Spleen (tissue), 11 donors: ENCODE results near the gene MAPK11. TPM values are rescaled to one million over a fixed set of nuclear protein-coding genes. Genes with fewer than 3 reads are reported as not detected.

ENCODE experiments used
- DNase-seq: peaks from one replicate; pipeline ENCODE4 v3.0.0-alpha.2; 2020
- H3K27ac ChIP-seq, 8 donors: fragments of 200-600 bp; sonication (generic) in 7 of 8; 1 replicate in 4 of 8; 2 replicates in 4 of 8; pipeline versions ENCODE4 v1.5.0 to v1.8.0; 2016 to 2021; ENCODE audit warnings: inconsistent platforms in 4 of 8, mild to moderate bottlenecking in 4 of 8, moderate library complexity in 1 of 8
- H3K27me3 ChIP-seq, 7 donors: fragments of 200-600 bp; sonication (generic) in 6 of 7; replicated peaks in 1 of 7; 1 replicate in 4 of 7; 2 replicates in 3 of 7; pipeline versions ENCODE4 v1.5.0 to v1.8.0; 2016 to 2021; ENCODE audit warnings: inconsistent platforms in 3 of 7, mild to moderate bottlenecking in 1 of 7
- H3K36me3 ChIP-seq, 6 donors: fragments of 200-600 bp; sonication (generic) in 5 of 6; 1 replicate in 4 of 6; 2 replicates in 2 of 6; pipeline versions ENCODE4 v1.5.0 to v1.8.0; 2016 to 2021; ENCODE audit warnings: inconsistent platforms in 2 of 6
- H3K4me1 ChIP-seq, 6 donors: fragments of 200-600 bp; sonication (generic) in 5 of 6; 1 replicate in 3 of 6; 2 replicates in 3 of 6; pipeline versions ENCODE4 v1.5.0 to v1.8.0; 2016 to 2021; ENCODE audit warnings: inconsistent platforms in 3 of 6
- H3K4me3 ChIP-seq, 8 donors: fragments of 200-600 bp; sonication (generic) in 7 of 8; 1 replicate in 4 of 8; 2 replicates in 4 of 8; pipeline versions ENCODE4 v1.5.0 to v1.8.0; 2016 to 2021; ENCODE audit warnings: inconsistent platforms in 4 of 8, mild to moderate bottlenecking in 4 of 8, moderate library complexity in 2 of 8
- H3K9me3 ChIP-seq, 8 donors: fragments of 200-600 bp; sonication (generic) in 7 of 8; 1 replicate in 4 of 8; 2 replicates in 4 of 8; pipeline versions ENCODE4 v1.5.0 to v1.8.0; 2016 to 2021; ENCODE audit warnings: inconsistent platforms in 4 of 8
- POLR2A ChIP-seq, 3 donors: fragments of 450-650 bp; IDR thresholded peaks; one replicate each; pipeline ENCODE4 v1.5.1; 2017; ENCODE audit warnings: antibody characterized with exemption in 3 of 3, mild to moderate bottlenecking in 1 of 3
- POLR2AphosphoS5 ChIP-seq, 3 donors: sonication (generic); formaldehyde crosslinking; IDR thresholded peaks; one replicate each; pipeline ENCODE4 v1.5.1; 2017; ENCODE audit warnings: antibody characterized with exemption in 3 of 3
- WGBS, 5 donors: extraction: QIAGEN DNeasy Blood & Tissue Kit in 3 of 5; methylation state at CpG; one replicate each; pipeline versions ENCODE4 v1.1.5 to v1.1.7; 2013 to 2018; 5-methylcytosine and 5-hydroxymethylcytosine counted together
- intact Hi-C: fragments of 100-400 bp; cut with DNase I; formaldehyde crosslinking; loops from one replicate; pipeline ENCODE4 v1.15.0; 2023; ENCODE audit warnings: low total_unique reads
- polyA plus RNA-seq, 3 donors: library from polyadenylated mRNA; stranded (reverse); fragments of 200-250 nt; gene quantifications; one replicate each; pipeline ENCODE4 v1.2.1, GENCODE V29; 2013
- total RNA-seq, 7 donors: library from RNA; depleted of rRNA in 3 of 7; stranded (reverse); fragments of >200 nt in 3 of 7; fragmentation: NEBNext Ultra II Directional in 4 of 7; extraction: Animal tissue kit (Norgen Biotek cat#: 25700) in 4 of 7; gene quantifications; one replicate each; pipeline versions ENCODE4 v1.1.0 to v1.2.1, GENCODE V29; 2016 to 2021
- TF ChIP-seq, protein P1 (sequence below), 11 experiments: fragments of 200-600 bp in 7 of 11; fragments of 450-650 bp in 4 of 11; sonication (generic) in 4 of 11; IDR thresholded peaks in 8 of 11; conservative IDR thresholded peaks in 3 of 11; 1 replicate in 7 of 11; 2 replicates in 4 of 11; pipeline versions ENCODE4 v1.4.0 to v1.8.0; 2016 to 2021; ENCODE audit warnings: antibody characterized with exemption in 11 of 11, inconsistent platforms in 4 of 11, mild to moderate bottlenecking in 1 of 11
- donor health status: healthy with polysubstance abuse.
- donor health status: DM: no; HTN: no; CAD: no; lungs with moderate emphysema.
- donor health status: DM: no; HTN: no; CAD: no.
- donor health status: Bipolar disorder and iron deficiency.
- donor health status: healthy.
- donor health status: DM: no; HTN: no; CAD: no.
- donor health status: DM: yes; HTN: yes; CAD: no.

Gene MAPK11
- total and polyA plus RNA-seq, 10 donors, result 5.2 to 25.3 (median 11.3) TPM

DNA sequence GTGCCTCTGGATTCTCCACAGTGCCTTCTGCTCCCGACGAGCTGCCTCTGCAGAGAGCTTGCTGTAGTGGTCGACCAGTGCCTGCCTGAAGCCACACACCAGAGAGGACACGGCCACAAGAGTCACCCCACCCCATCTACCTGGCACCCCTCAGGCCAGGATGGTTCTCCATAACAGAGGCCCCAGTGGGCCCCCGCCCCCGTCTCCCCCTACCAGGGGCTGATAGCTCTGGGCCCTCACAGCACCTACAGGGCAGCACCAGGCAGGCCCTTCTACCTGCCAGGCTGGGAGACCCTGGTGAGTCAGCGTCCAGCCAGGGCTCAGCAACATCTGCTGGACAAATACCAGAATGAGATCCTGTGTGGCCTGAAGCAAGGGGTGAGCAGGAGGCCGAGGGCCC is 47.7 kb downstream of the MAPK11 start:
- no peak for DNase-seq
- Histone ChIP-seq H3K4me3 (no peak overlapping the region), H3K27ac (no peak overlapping the region), H3K4me1 (no peaks in the 10 kb centered on the region), H3K9me3 (no peaks in the 10 kb centered on the region), H3K36me3 (peaks cover 7 to 100% (median 96%) of the 10 kb centered on the region in 6 donors), H3K27me3 (no peaks in the 10 kb centered on the region)
- WGBS, 5 donors, result 81 to 100% (median 95%) methylated on average over 5 to 8 of the region's 8 CpGs
- intact Hi-C loops, result no loop called here
- no peak for TF ChIP-seq POLR2AphosphoS5 (IDR thresholded peaks at IDR 0.05)
- no peak for TF ChIP-seq POLR2A (IDR thresholded peaks at IDR 0.05)

DNA sequence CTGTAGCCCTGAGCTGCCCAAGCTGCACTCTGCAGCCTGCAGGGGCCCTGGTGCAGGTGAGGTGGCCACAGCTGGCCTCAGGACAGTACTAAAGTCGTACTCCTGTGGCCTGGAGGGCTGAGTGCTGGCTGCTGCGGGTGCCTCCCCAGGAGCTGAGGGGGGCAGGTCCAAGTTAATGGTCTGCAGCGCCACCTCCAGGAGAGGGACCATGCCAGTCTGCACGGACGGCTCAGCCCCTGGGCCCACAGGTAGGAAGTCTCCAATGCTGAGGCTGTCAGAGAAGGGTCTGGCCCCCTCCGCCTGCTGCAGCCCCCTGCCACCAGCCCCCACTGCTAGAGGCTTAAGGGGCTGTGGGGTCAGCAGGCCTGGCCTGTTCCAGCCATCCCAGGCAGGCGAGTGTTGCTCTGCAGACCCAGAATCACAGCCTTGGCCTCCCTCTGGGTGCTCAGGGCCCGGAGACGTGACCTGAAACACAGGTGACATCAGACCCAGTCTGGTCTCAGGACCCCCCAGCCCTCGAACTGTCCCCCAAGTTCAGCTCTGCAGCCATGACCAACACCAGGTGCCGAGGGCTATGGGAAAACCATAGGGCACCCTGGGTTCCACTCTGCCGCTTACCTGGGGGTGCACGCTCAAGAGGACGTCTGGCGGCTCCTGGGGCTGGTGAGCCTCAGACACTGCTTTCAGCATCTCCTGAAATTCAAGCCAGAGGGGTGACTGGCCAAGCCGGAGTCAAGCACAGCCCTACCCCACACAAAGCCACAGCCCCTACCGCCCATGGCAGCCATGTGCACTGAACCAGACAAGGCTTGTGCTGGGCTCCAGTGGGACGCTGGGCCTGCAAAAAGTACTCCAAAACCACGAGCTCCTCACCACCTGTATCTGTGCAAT is 48.5 kb downstream of the MAPK11 start:
- no peak for DNase-seq
- no peaks in the 10 kb centered on the region for H3K9me3 ChIP-seq
- H3K4me1 ChIP-seq, result no peaks in the 10 kb centered on the region
- no peaks in the 10 kb centered on the region for H3K27me3 ChIP-seq
- TF ChIP-seq POLR2A (IDR thresholded peaks at IDR 0.05) (no peak), POLR2AphosphoS5 (IDR thresholded peaks at IDR 0.05) (peak in 1 of 3 donors; percentile 20)
- TF ChIP-seq, protein P1, sequence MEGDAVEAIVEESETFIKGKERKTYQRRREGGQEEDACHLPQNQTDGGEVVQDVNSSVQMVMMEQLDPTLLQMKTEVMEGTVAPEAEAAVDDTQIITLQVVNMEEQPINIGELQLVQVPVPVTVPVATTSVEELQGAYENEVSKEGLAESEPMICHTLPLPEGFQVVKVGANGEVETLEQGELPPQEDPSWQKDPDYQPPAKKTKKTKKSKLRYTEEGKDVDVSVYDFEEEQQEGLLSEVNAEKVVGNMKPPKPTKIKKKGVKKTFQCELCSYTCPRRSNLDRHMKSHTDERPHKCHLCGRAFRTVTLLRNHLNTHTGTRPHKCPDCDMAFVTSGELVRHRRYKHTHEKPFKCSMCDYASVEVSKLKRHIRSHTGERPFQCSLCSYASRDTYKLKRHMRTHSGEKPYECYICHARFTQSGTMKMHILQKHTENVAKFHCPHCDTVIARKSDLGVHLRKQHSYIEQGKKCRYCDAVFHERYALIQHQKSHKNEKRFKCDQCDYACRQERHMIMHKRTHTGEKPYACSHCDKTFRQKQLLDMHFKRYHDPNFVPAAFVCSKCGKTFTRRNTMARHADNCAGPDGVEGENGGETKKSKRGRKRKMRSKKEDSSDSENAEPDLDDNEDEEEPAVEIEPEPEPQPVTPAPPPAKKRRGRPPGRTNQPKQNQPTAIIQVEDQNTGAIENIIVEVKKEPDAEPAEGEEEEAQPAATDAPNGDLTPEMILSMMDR (IDR thresholded peaks at IDR 0.05 in 8 of 11, conservative IDR thresholded peaks at IDR 0.05 in 3 of 11), result peak in 2 of 11 experiments; percentile 8 to 40
- no peak overlapping the region for H3K4me3 ChIP-seq
- intact Hi-C loops, result no loop called here
- no peak overlapping the region for H3K27ac ChIP-seq
- peaks cover 11 to 100% (median 98%) of the 10 kb centered on the region in 6 donors for H3K36me3 ChIP-seq
- WGBS, 5 donors, result 83 to 95% (median 93%) methylated on average over 11 to 19 of the region's 19 CpGs

DNA sequence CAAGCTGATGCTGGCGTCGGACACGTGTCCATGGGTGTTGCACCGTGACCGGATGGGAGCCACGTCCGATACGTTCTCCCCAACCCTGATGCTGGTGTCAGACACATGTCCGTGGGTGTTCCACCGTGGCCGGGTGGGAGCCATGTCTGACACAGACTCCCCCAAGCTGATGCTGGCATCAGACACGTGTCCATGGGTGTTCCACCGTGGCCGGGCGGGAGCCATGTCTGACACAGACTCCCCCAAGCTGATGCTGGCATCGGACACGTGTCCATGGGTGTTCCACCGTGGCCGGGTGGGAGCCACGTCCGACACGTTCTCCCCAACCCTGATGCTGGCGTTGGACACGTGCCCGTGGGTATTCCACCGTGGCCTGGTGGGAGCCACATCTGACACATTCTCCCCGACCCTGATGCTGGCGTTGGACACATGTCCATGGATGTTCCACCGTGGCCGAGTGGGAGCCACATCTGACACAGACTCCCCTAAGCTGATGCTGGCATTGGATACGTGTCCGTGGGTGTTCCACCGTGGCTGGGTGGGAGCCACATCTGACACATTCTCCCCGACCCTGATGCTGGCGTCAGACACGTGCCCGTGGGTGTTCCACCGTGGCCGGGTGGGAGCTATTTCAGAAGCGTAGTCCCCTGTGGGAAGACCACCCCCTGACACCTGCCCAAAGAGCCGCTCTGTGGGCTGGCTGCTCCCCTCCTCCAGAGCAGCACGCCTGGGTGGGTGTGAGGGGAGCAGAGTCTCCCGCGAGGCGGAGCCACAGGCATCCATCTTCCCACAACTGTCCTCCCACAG is 49.4 kb downstream of the MAPK11 start:
- peaks cover 11 to 100% (median 100%) of the 10 kb centered on the region in 6 donors for H3K36me3 ChIP-seq
- H3K4me3 ChIP-seq, result no peak overlapping the region
- DNase-seq, result no peak
- intact Hi-C loops, result no loop called here
- H3K27ac ChIP-seq, result no peak overlapping the region
- 89 to 97% (median 96%) methylated on average over 14 to 45 of the region's 45 CpGs for WGBS, 5 donors
- H3K27me3 ChIP-seq, result no peaks in the 10 kb centered on the region
- H3K9me3 ChIP-seq, result no peaks in the 10 kb centered on the region
- H3K4me1 ChIP-seq, result no peaks in the 10 kb centered on the region
- TF ChIP-seq, protein P1 (IDR thresholded peaks at IDR 0.05 in 8 of 11, conservative IDR thresholded peaks at IDR 0.05 in 3 of 11), result no peak
- no peak for TF ChIP-seq POLR2AphosphoS5 (IDR thresholded peaks at IDR 0.05)
- no peak for TF ChIP-seq POLR2A (IDR thresholded peaks at IDR 0.05)

DNA sequence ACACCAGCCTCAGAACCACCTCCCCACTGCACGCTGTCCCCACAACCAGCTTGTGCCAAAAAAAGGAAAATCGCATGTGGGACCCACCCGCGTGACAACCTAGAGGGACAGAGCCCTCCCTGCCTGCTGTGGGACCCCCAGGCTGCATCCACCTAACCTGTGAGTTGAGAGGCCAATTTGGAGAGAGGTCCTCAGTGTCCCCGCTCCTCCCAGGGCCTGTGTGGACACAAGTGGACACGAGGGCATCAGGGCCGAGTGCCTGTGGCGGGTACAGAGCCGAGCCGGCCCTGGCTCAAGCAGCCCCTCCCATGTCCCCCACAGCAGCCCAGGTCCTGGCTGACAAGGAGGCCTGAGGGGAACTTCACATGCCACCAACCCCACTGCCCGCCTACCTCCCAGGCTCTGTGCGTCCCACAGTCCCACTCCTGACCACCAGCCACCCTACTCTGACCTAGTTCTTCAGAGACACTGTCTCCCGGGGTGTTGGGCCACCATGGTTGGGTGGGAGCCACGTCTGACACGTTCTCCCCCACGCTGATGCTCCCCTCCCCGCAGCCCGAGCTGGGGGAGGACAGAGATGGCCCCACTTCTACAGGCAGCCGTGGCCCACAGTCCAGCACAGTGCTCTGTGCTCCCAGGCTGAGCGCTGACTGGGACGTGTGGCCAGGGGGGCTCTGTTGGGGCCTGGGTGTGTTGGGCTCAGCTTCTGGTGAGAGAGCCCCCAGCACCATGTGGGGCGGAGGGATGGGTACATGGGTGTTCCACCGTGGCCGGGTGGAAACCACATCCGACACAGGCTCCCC is 50.2 kb downstream of the MAPK11 start:
- whole genome bisulfite sequencing, 5 donors, result 86 to 92% (median 91%) methylated on average over 21 to 25 of the region's 25 CpGs
- peak in 1 of 3 donors; percentile 44 for TF ChIP-seq POLR2AphosphoS5 (IDR thresholded peaks at IDR 0.05)
- TF ChIP-seq POLR2A (IDR thresholded peaks at IDR 0.05), result no peak
- DNase-seq, result no peak
- Histone ChIP-seq H3K4me1 (no peaks in the 10 kb centered on the region), H3K9me3 (no peaks in the 10 kb centered on the region), H3K27ac (no peak overlapping the region), H3K27me3 (no peaks in the 10 kb centered on the region), H3K36me3 (peaks cover 11 to 100% (median 95%) of the 10 kb centered on the region in 6 donors), H3K4me3 (no peak overlapping the region)
- intact Hi-C loops, result no loop called here
